GM19468 (cell line): Measurements from ENCODE around the gene MYOT.

Source experiments
- ATAC-seq: cut with Tn5 transposase; IDR thresholded peaks from one replicate; pipeline ENCODE4 v1.9.1; 2021; ENCODE audit warnings: mild to moderate bottlenecking, moderate library complexity, moderate number of reproducible peaks; ENCODE audit not compliant: unreplicated experiment; ENCODE audit errors: extremely low read depth

Gene MYOT

GRCh38 chr5:137867664-137868063 is at the start of gene MYOT:
MYOT (plus strand) TSS chr5:137867860; CDS start chr5:137870652, 2,792 bp downstream.
- ATAC-seq = no peak

DNA sequence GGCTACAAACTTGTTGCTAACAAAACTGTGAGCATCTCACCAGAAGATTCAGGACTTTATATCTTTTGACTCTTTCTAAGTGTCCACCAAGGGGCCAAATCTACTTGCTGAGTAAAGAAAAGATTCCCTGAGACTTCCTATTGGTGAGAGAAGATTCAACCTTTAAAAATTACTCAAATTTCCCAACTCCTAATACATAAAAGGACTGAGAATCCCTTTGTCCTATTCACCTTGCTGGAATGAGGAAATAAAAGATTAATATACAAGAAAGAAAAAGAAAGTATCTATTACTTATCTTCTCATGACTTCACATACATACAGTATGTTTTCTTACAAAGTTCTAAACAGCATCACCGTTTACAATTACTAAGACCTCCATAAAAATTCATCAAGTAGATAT is 47.9 kb upstream of the MYOT start:
- ATAC-seq = no peak

DNA sequence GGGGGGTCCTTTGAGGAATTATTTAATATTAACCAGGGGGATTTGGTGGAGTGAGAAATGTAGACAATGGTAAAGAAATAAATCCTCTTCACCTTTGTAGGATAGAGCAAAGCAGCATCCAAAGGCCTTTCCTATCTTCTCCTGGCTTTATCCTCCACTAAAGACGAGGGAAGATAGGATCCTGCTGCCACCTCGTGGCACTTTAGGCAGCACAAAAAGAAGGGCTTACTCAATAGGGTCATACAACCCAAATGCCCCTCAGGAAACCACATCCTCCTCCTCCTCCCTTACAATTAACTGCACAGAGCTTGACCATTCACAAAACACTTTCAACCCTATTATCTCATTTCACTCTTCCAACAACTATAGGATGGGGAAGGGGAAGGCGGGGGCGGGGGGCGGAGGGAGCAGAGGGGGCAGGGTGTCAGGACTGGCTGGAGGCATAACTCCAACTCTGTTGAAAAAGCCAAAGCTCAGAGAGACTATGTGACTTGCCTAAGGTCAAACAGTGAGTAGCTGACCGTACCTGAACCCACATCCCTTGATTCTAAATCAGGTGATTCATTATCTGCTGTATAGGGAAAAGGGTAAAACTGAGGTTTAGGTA is 45.4 kb upstream of the MYOT start:
- ATAC-seq = no peak

- ATAC-seq = no peak
These were observed 44.7 kb upstream of the MYOT start for GRCh38 chr5:137822984-137823383.

- no peak for ATAC-seq
These were observed 42.5 kb upstream of the MYOT start for GRCh38 chr5:137825165-137825564.

DNA sequence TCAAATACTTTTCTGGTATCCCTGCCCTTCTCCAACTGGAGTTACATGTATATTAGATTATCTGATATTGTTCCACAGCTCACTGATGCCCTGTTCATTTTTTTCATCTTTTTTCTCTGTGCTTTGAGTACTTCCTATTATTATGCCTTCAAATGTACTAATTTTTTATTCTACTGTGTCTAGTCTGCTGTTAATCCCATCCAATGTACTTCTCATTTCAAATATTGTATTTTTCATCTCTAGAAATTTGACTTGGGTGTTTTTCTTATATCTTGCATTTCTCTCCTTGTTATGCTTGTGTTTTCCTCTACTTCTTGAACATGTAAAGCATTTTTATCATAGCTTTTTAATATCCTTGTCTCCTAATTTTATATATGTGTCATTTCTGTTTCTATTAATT is 41.6 kb upstream of the MYOT start:
- no peak for ATAC-seq

GRCh38 chr5:137828180-137828579 is 39.5 kb upstream of the MYOT start:
- no peak for ATAC-seq

- ATAC-seq = no peak
These were observed 39.0 kb upstream of the MYOT start for GRCh38 chr5:137828664-137829063.

GRCh38 chr5:137831105-137831504 is 36.6 kb upstream of the MYOT start:
- ATAC-seq = no peak

GRCh38 chr5:137831526-137831925 is 36.1 kb upstream of the MYOT start:
- ATAC-seq = no peak

DNA sequence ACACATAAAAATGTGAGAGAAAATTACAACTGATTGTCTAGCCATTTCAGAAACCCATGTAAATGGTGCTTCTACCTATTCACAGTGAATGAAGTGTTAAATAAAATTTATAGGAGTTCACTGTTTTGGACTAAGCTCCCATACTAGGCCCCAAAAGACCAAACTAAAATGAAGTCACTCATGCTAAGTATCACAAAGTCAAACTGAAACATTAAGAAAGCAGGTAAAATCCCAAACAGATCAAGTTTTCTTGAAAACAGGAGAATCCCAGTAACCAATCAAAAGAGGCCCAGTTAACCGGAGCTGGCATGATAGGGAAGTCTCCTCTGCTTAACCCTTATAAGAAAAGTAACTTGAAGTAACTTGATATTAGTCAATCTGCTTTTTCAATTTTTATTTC is 35.2 kb upstream of the MYOT start:
- no peak for ATAC-seq

DNA sequence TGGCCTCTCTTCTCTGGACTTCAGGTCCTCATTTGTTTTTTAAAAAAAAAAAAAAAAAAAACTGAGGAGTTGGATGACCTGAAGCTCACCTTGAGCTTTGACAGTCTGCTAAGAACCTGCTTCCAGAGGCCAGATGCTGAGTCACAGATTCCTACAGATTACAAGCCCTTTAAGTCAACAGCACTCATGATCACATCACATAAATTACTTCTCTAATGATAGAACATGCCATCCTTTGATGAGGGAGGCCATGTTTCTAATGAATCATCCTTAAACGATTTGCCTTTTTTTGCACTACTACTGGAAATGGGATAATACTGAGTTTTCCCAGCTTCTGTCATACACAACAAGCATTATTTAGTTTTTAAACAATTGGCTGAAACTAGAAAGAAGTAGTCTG is 34.2 kb upstream of the MYOT start:
- no peak for ATAC-seq

- ATAC-seq = no peak
These were observed 33.1 kb upstream of the MYOT start for GRCh38 chr5:137834498-137835049.

- ATAC-seq = no peak
These were observed 31.4 kb upstream of the MYOT start for GRCh38 chr5:137836298-137836697.

DNA sequence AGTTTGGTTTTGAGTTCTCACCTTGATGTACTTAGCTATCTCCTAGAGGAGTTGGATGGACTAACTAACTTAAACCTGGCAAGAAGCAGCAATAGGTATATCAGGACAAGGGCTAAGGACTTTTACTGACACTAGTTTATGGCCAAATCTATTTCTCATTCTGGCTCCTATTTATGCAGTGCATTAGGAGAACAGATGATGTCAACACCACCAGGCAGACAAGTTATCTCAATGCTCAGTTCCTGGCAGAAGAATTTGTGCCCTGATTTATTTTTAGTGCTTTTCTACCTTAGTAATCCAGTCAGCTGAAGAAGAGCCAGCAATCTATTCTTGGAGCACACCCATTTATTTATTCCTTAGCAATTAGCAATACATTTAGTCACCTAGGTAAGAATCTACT is 30.7 kb upstream of the MYOT start:
- ATAC-seq = no peak

DNA sequence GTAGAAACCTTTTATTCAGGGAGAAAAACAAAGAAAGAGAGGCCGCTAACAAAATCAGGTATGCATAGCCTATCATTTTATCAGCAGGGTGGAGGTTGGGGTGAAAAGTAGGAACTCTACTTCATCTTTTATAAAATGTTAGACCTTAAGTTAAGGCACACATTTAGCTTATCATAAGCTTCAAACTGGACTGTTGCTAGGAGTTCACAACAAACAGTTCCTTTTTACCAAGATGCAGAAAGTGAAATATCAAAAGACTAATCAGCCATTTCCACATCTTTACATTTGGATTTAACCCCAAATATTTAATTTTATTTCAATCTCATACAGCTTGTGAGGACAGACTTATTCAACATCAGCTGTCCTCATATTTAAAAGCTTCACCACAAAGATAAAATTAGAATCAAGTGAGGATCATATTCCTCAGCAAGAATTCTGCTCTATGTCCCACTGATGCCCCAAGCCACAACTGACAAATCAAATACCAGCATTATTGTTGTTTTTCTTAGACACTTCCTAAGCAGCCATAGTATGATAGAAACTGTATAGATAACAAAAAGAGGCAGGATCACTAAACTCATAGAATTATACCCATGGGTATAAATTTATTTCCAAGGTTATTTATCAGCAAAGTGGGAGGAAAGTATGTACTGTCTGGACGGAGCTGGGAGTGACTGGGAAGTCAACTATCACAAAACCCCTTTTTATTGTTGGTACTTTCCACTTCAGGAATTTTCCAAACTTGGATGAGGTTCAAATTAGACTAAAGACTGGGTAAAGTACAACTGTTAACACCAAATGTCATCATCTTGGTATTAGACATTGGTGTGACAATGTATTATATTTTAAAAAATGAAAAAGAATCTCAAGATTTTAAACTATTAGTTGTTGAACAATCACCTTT is 29.9 kb upstream of the MYOT start:
- no peak for ATAC-seq

GRCh38 chr5:137838976-137839375 is 28.7 kb upstream of the MYOT start:
- no peak for ATAC-seq

DNA sequence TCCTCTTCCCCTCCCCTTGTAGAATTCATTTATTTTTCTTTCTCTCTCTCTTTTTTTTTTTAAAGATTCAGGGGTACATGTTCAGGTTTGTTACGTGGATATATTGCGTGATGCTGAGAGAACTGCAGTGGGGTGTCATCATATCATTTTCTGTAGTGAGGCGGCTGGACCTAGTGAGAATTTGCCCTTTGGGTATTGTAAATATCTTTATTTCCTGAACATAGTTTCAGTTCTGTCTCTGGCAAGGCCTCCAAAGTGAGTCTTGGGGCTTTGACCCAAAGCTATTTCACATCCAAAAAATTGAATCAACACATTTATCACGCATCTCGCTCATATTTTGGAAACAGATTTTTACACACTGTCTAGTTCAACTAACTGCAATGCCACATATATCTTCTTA is 25.4 kb upstream of the MYOT start:
- ATAC-seq = no peak

GRCh38 chr5:137843676-137844299 is 23.9 kb upstream of the MYOT start:
- ATAC-seq = no peak

DNA sequence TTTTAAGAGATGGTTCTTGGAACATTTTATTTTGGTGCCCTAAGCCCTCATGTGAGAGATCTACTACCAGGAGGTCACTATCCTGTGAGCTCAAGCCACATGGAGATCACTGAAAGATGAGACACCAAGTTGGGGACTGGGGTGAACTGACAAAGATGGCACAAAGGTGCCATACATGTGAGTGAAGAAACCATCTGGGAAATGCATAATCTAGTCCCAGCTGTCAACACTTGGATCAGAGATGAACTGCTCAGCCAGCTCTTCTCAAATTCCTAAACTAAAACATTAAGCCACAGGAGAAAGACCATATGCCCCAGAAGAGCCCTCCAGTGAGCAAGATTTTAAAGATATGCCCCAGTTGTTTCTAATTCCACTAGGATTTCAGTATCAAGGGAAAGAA is 22.2 kb upstream of the MYOT start:
- no peak for ATAC-seq

DNA sequence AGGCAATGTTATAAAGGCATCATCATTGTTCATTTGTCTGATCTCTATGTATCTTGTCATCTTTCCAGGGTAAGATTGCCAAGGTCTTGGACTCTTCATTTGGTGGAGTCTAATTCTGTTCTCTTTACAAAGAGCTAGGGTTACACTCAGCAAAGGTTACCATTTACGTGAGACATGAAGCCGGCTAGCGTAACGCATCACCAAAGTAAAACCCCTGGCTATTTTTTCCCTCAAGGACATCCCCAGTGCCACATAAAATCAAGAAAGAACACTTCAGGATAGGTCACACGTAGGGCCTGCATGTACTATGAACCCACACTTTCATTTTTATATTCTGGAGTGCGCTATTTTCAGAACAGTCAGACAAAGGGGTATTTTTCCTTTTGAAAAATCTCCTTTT is 20.0 kb upstream of the MYOT start:
- ATAC-seq = no peak
